RWPE1 (cell line): ENCODE data around the gene RSPH6A.

Source experiments
- CTCF ChIA-PET: fragments of 350-600 bp; sonication (Branson Sonifier 250); formaldehyde crosslinking; extraction: SDS; loops from one replicate; lab custom pipeline; 2021; lab: Yijun Ruan, JAX
- POLR2A ChIA-PET: fragments of 400-600 bp; formaldehyde crosslinking; extraction: SDS; loops from one replicate; lab custom pipeline; 2020; ENCODE audit warnings: antibody characterized with exemption; ENCODE audit not compliant: low non-redundant PET; lab: Yijun Ruan, JAX
- DNase-seq: peaks from one replicate; pipeline ENCODE4 v3.0.0; 2012; ENCODE audit warnings: low spot score
- H3K27ac ChIP-seq: fragments of 450-650 bp; 2 replicates; pipeline ENCODE4 v1.5.1; 2017
- CTCF ChIP-seq: fragments of 450-650 bp; conservative IDR thresholded peaks from 2 replicates; pipeline ENCODE4 v1.5.1; 2017; ENCODE audit warnings: low read depth, mild to moderate bottlenecking

Gene RSPH6A

GRCh38 chr19:45781214-45782161 is 33.6 kb downstream of the RSPH6A start:
- no peak for TF ChIP-seq CTCF
- peak; percentile 72 for DNase-seq
- H3K27ac ChIP-seq: peak overlapping the region; percentile 98
- CTCF ChIA-PET: interaction anchor here (0.6 to 1.3 kb wide), 6 partner anchors 9 to 83 kb away, joined by 3 to 8 read pairs (median 4); partner anchors contain the start of genes DMWD and FOXA3
- POLR2A ChIA-PET: interaction anchor here (2.6 kb wide), 1 partner anchor 12 kb away, joined by 27 read pairs; the partner anchor contains the start of gene SIX5

- ChIA-PET POLR2A (interaction anchor here (2.6 kb wide), 1 partner anchor 11 kb away, joined by 27 read pairs; the partner anchor contains the start of gene SIX5), CTCF (interaction anchor here (0.6 to 1.3 kb wide), 4 partner anchors 8 to 84 kb away, joined by 3 to 8 read pairs (median 4); partner anchors contain the start of genes DMWD and FOXA3)
- peak overlapping the region; percentile 98 for H3K27ac ChIP-seq
- no peak for DNase-seq
- TF ChIP-seq CTCF: no peak
These were observed 34.5 kb downstream of the RSPH6A start for GRCh38 chr19:45780448-45781213.

GRCh38 chr19:45780146-45780447 is 35.0 kb downstream of the RSPH6A start:
- H3K27ac ChIP-seq: peak overlapping the region; percentile 98
- CTCF ChIA-PET: interaction anchor here (0.9 kb wide), 1 partner anchor 9 kb away, joined by 3 read pairs; no protein-coding TSS in a partner anchor
- POLR2A ChIA-PET: no interaction called here
- no peak for TF ChIP-seq CTCF
- no peak for DNase-seq

GRCh38 chr19:45779231-45780145 is 35.6 kb downstream of the RSPH6A start:
- DNase-seq: peak; percentile 91
- POLR2A ChIA-PET: interaction anchor here (1.3 kb wide), 1 partner anchor 10 kb away, joined by 3 read pairs; the partner anchor contains the start of gene SIX5
- H3K27ac ChIP-seq: peak overlapping the region; percentile 98
- CTCF ChIA-PET: interaction anchor here (0.6 to 1.7 kb wide), 5 partner anchors 9 to 1251 kb away, joined by 3 to 25 read pairs (median 3); no protein-coding TSS in a partner anchor
- peak; percentile 93 for TF ChIP-seq CTCF

- no peak for TF ChIP-seq CTCF
- ChIA-PET CTCF (interaction anchor here (1.7 kb wide), 1 partner anchor 8 kb away, joined by 25 read pairs; no protein-coding TSS in a partner anchor), POLR2A (interaction anchor here (1.0 kb wide), 1 partner anchor 8 kb away, joined by 3 read pairs; no protein-coding TSS in a partner anchor)
- DNase-seq: no peak
- H3K27ac ChIP-seq: peak overlapping the region; percentile 98
These were observed 37.0 kb downstream of the RSPH6A start for GRCh38 chr19:45778010-45778661.
